ENCODE results near the gene WFDC10A.

WFDC10A gene

GRCh38 chr20:45617591-45617990 is 11.9 kb upstream of the WFDC10A start:
- ChIA-PET POLR2A (no interaction called here), CTCF (interaction anchor here (1.5 to 4.9 kb wide), 3 partner anchors 9 to 153 kb away, joined by 5 to 23 read pairs (median 5); partner anchors contain the start of gene WFDC10A)

GRCh38 chr20:45621593-45621992 is 7.9 kb upstream of the WFDC10A start:
- no peak for DNase-seq (ENCODE audit: extremely low spot score)
- TF ChIP-seq CTCF (IDR thresholded peaks at IDR 0.05; ENCODE audit: control extremely low read depth, extremely low read depth, low read depth, missing control alignments), result no peak
- ChIA-PET CTCF (no interaction called here), POLR2A (no interaction called here)

More at GRCh38 chr20:45617591-45617990, 11.9 kb upstream of the WFDC10A start:
- DNase-seq (ENCODE audit: extremely low spot score), result no peak
- no peak for TF ChIP-seq CTCF (IDR thresholded peaks at IDR 0.05; ENCODE audit: control extremely low read depth, extremely low read depth, low read depth, missing control alignments)

GRCh38 chr20:45626540-45626939 is 3.0 kb upstream of the WFDC10A start:
- ChIA-PET POLR2A (no interaction called here), CTCF (interaction anchor here (1.0 to 1.2 kb wide), 4 partner anchors 9 to 252 kb away, joined by 3 to 5 read pairs (median 3); no protein-coding TSS in a partner anchor)
- TF ChIP-seq CTCF (IDR thresholded peaks at IDR 0.05; ENCODE audit: control extremely low read depth, extremely low read depth, low read depth, missing control alignments), result no peak
- DNase-seq (ENCODE audit: extremely low spot score), result no peak

GRCh38 chr20:45630371-45630770 is 832 bp downstream of the WFDC10A start:
- no peak for DNase-seq (ENCODE audit: extremely low spot score)
- POLR2A ChIA-PET, result no interaction called here
- TF ChIP-seq CTCF (IDR thresholded peaks at IDR 0.05; ENCODE audit: control extremely low read depth, extremely low read depth, low read depth, missing control alignments), result no peak
- CTCF ChIA-PET, result interaction anchor here (1.5 to 2.1 kb wide), 2 partner anchors 12 to 141 kb away, joined by 6 to 12 read pairs; no protein-coding TSS in a partner anchor

- no peak for DNase-seq (ENCODE audit: extremely low spot score)
- POLR2A ChIA-PET, result no interaction called here
- CTCF ChIA-PET, result no interaction called here
Measured at GRCh38 chr20:45631184-45631583, 1.6 kb downstream of the WFDC10A start, which contains the start of gene WFDC9. TSS of gene WFDC9 (minus strand) at chr20:45631284. CDS start at chr20:45610181, 21,103 bp downstream.

DNA sequence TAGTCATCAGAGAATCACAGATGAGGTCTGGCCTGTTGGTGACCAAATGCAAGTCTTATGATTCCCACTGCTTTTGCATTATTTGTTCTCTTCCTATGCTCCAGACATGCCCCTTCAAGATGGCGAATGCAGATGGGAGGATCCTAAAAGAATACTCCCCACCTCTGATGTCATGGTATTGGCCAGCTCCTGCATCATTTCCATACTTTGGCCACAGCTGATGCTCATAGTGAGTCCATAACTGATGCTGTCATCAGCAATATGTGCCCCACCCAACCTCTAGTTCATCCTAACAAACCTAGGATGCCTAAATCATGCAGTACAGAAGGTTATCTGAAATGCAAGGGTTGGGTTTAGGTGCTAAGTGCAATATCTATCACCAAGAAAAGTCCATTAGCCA is 7.0 kb downstream of the WFDC10A start:
- POLR2A ChIA-PET, result no interaction called here
- no peak for DNase-seq (ENCODE audit: extremely low spot score)
- no peak for TF ChIP-seq CTCF (IDR thresholded peaks at IDR 0.05; ENCODE audit: control extremely low read depth, extremely low read depth, low read depth, missing control alignments)
- CTCF ChIA-PET, result no interaction called here

More at GRCh38 chr20:45631184-45631583, 1.6 kb downstream of the WFDC10A start, which contains the start of gene WFDC9:
- no peak for TF ChIP-seq CTCF (IDR thresholded peaks at IDR 0.05; ENCODE audit: control extremely low read depth, extremely low read depth, low read depth, missing control alignments)

All from GM10248 (cell line).